SK-N-SH treated with all-trans-retinoic acid at 6 μM for 48 hours (cell line): ENCODE results near the gene TNFRSF12A.
A peak's percentile ranks its signal among the peaks of the same experiment; 100 is the strongest.

Source experiments
- ATAC-seq: fragments of 200-7000 bp; cut with Tn5 transposase; 3 replicates; pipeline ENCODE4 v1.9.1; 2020; ENCODE audit warnings: mild to moderate bottlenecking, moderate library complexity
- ARNTL ChIP-seq: fragments of 450-650 bp; formaldehyde crosslinking; IDR thresholded peaks from 2 replicates; pipeline ENCODE4 v1.5.0; 2020; ENCODE audit warnings: low read depth, mild to moderate bottlenecking, moderate library complexity, borderline replicate concordance
- CSDC2 ChIP-seq: fragments of 250-450 bp; sonication (Bioruptor Pico); IDR thresholded peaks from 2 replicates; pipeline ENCODE4 v1.5.0; 2020; ENCODE audit warnings: mild to moderate bottlenecking, moderate library complexity
- GLIS3 ChIP-seq: fragments of 250-450 bp; sonication (Bioruptor Pico); IDR thresholded peaks from 2 replicates; pipeline ENCODE4 v1.5.0; 2020; ENCODE audit warnings: mild to moderate bottlenecking, moderate library complexity
- ISL1 ChIP-seq: fragments of 250-450 bp; sonication (Bioruptor Pico); IDR thresholded peaks from 2 replicates; pipeline ENCODE4 v2.1.2; 2022; ENCODE audit warnings: mild to moderate bottlenecking, moderate library complexity
- OSR1 ChIP-seq: fragments of 250-450 bp; sonication (Bioruptor Pico); IDR thresholded peaks from 2 replicates; pipeline ENCODE4 v1.8.0; 2022; ENCODE audit warnings: moderate library complexity, mild to moderate bottlenecking, inconsistent platforms
- PATZ1 ChIP-seq: fragments of 250-450 bp; sonication (Bioruptor Pico); IDR thresholded peaks from 2 replicates; pipeline ENCODE4 v1.8.0; 2020; ENCODE audit warnings: mild to moderate bottlenecking, moderate library complexity, borderline replicate concordance
- PPARA ChIP-seq: fragments of 250-450 bp; sonication (Bioruptor Pico); IDR thresholded peaks from 2 replicates; pipeline ENCODE4 v1.5.0; 2020; ENCODE audit warnings: mild to moderate bottlenecking, borderline replicate concordance
- RARB ChIP-seq: fragments of 250-450 bp; sonication (Bioruptor Pico); IDR thresholded peaks from 2 replicates; pipeline ENCODE4 v1.8.0; 2021; ENCODE audit warnings: mild to moderate bottlenecking, moderate library complexity
- SNAI2 ChIP-seq: fragments of 250-450 bp; sonication (Bioruptor Pico); IDR thresholded peaks from 2 replicates; pipeline ENCODE4 v1.5.0; 2020; ENCODE audit warnings: mild to moderate bottlenecking, moderate library complexity
- TCF4 ChIP-seq: fragments of 250-450 bp; sonication (Bioruptor Pico); IDR thresholded peaks from 2 replicates; pipeline ENCODE4 v1.8.0; 2021; ENCODE audit warnings: mild to moderate bottlenecking, moderate library complexity, borderline replicate concordance
- TSHZ2 ChIP-seq: fragments of 250-450 bp; sonication (Bioruptor Pico); IDR thresholded peaks from 2 replicates; pipeline ENCODE4 v1.5.0; 2020; ENCODE audit warnings: mild to moderate bottlenecking, moderate library complexity
- ZC3H10 ChIP-seq: fragments of 250-450 bp; sonication (Bioruptor Pico); IDR thresholded peaks from 2 replicates; pipeline ENCODE4 v1.5.1; 2021; ENCODE audit warnings: mild to moderate bottlenecking, moderate library complexity
- ZFP30 ChIP-seq: fragments of 450-650 bp; formaldehyde crosslinking; IDR thresholded peaks from 2 replicates; pipeline ENCODE4 v1.5.0; 2022; ENCODE audit warnings: mild to moderate bottlenecking, moderate library complexity
- ZNF565 ChIP-seq: fragments of 450-650 bp; formaldehyde crosslinking; conservative IDR thresholded peaks from 2 replicates; pipeline ENCODE4 v1.5.0; 2020; ENCODE audit warnings: low read depth, mild to moderate bottlenecking, moderate library complexity
- ZNF70 ChIP-seq: fragments of 450-650 bp; formaldehyde crosslinking; IDR thresholded peaks from 2 replicates; pipeline ENCODE4 v1.5.0; 2020; ENCODE audit warnings: mild to moderate bottlenecking, moderate library complexity
- TF ChIP-seq, protein P1 (sequence below): fragments of 250-450 bp; sonication (Bioruptor Pico); IDR thresholded peaks from 2 replicates; pipeline ENCODE4 v1.8.0; 2021; ENCODE audit warnings: low read depth, mild to moderate bottlenecking, moderate library complexity, borderline replicate concordance

TNFRSF12A gene, protein sequence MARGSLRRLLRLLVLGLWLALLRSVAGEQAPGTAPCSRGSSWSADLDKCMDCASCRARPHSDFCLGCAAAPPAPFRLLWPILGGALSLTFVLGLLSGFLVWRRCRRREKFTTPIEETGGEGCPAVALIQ

DNA sequence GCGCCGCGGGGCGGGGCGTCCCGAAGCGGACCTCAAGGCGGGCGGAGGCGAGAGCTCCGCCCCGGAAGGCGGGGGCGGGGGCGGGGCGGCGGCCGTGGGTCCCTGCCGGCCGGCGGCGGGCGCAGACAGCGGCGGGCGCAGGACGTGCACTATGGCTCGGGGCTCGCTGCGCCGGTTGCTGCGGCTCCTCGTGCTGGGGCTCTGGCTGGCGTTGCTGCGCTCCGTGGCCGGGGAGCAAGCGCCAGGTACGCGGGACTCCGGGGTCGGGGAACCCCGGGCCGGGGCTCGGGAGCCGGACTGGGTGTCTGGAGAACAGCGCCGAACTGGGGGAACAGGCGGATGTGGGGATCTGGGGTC, at the start of gene TNFRSF12A:
Gene TNFRSF12A (plus strand): TSS at position 122 of the 357 bp plus-strand sequence. CDS start 30 bp downstream, at position 152.
- ATAC-seq: peak; percentile 2; the same call in 2 of the 3 replicates

DNA sequence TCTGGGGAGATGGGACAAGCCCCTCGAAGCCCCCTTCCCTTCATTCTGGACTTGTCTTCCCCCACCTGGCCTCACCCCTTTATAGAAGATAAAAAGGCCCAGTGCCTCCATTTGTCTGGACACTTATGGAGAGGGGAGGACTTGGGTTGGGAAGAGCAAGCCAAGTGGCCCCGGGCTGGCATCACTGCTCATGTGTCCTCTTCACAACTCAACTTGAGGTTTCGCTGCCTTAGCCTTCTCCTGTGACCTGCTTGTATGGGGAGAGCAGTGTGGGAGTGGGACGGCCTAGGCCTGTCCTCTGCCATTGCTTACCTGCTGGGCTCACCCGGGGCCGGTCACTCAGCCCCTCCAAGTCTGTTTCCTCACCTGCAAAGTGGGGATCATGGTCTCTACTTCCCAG, 49.6 kb upstream of the TNFRSF12A start:
- TF ChIP-seq ARNTL (CRISPR knock-in tag): no peak
- no peak for ATAC-seq

More for the DNA sequence above, at the start of gene TNFRSF12A:
- TF ChIP-seq ZNF70 (CRISPR knock-in tag) (no peak), CSDC2 (CRISPR knock-in tag) (0 out of 2 replicates have a peak, but pooled peaks have one; percentile 16), ISL1 (CRISPR knock-in tag) (no peak), ZNF565 (no peak), ARNTL (CRISPR knock-in tag) (no peak), GLIS3 (CRISPR knock-in tag) (no peak), PPARA (CRISPR knock-in tag) (no peak)
- TF ChIP-seq, protein P1, sequence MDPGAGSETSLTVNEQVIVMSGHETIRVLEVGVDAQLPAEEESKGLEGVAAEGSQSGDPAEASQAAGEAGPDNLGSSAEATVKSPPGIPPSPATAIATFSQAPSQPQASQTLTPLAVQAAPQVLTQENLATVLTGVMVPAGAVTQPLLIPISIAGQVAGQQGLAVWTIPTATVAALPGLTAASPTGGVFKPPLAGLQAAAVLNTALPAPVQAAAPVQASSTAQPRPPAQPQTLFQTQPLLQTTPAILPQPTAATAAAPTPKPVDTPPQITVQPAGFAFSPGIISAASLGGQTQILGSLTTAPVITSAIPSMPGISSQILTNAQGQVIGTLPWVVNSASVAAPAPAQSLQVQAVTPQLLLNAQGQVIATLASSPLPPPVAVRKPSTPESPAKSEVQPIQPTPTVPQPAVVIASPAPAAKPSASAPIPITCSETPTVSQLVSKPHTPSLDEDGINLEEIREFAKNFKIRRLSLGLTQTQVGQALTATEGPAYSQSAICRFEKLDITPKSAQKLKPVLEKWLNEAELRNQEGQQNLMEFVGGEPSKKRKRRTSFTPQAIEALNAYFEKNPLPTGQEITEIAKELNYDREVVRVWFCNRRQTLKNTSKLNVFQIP: no peak

GRCh38 chr16:2971134-2971984, 48.8 kb upstream of the TNFRSF12A start:
- no peak for ATAC-seq
- TF ChIP-seq RARB (CRISPR knock-in tag) (no peak), CSDC2 (CRISPR knock-in tag) (no peak), PATZ1 (no peak), ISL1 (CRISPR knock-in tag) (no peak), TCF4 (CRISPR knock-in tag) (no peak), PPARA (CRISPR knock-in tag) (no peak), ZC3H10 (CRISPR knock-in tag) (no peak), ZFP30 (CRISPR knock-in tag) (no peak)

DNA sequence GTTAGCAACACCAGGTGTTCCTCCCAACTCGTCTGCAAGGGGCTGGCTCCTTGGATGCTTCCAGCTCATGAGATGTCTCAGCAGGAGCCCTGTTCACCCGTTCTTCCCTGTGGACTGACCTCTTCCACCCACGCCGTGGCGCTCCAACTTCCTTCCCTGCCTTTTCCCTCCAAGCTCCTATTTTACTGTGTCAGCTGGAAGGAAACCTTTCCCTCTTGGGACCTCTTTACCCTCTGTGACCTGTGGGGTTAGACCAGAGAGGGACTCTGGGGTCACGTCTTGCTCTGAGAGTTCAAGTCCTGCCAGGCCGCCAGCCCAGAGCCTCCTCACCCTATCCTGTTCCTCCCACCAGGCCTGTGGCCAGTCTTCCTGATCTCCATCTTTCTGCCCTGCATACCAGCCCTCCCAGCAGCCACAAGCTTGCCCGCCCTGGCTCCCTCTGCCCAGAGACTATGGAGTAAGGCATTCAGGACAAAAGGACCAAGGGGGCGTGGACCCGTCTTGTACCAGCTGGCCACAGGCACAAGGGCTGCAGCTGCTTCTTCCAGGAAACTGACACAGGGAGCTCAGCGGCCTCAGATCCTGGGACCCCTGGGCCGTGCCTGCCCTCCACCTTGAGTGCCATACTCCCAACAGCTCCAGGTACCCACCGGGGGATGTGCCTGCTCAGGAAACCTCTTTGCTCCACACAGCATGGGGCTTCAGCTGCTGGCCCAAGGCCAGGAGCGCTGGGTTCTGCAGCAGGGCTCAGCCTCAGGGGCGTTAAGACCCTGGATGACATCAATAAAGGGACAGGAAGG, 48.0 kb upstream of the TNFRSF12A start:
- TF ChIP-seq TSHZ2 (CRISPR knock-in tag): no peak
- no peak for TF ChIP-seq GLIS3 (CRISPR knock-in tag)
- no peak for TF ChIP-seq ISL1 (CRISPR knock-in tag)
- no peak for TF ChIP-seq ZNF70 (CRISPR knock-in tag)
- no peak for TF ChIP-seq ZFP30 (CRISPR knock-in tag)
- TF ChIP-seq OSR1: no peak
- TF ChIP-seq SNAI2 (CRISPR knock-in tag): no peak
- TF ChIP-seq, all 23 proteins: peak for 0
- ATAC-seq: no peak

DNA sequence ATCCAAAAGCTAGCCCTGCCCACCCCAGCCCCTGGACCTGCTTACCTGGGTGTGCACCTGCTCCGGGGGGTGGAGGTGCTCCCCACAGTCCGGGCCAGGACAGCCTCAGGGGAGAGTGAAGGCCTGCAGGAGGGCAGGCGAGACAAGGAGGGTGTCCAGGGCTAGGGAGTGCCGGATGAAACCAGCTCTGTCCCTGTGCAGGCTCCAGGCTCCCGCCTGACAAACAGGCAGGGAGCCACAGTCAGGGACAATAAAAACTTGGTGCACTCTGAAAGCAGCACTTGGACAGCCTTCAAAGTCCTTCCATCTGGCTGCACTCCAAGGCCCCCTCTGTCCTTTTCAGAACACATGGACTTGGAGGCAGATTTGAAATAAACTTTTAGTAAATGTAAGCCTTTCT, 47.1 kb upstream of the TNFRSF12A start:
- no peak for TF ChIP-seq RARB (CRISPR knock-in tag)
- no peak for TF ChIP-seq TSHZ2 (CRISPR knock-in tag)
- TF ChIP-seq OSR1: no peak
- TF ChIP-seq, all 23 proteins: peak for 0
- no peak for ATAC-seq
